ENCODE results near the gene HRH1. TPM values are rescaled to one million over a fixed set of nuclear protein-coding genes. Genes with fewer than 3 reads are reported as not detected.

Gene HRH1
- total RNA-seq, 1 donor from 2014 or later = 28.6 TPM

DNA sequence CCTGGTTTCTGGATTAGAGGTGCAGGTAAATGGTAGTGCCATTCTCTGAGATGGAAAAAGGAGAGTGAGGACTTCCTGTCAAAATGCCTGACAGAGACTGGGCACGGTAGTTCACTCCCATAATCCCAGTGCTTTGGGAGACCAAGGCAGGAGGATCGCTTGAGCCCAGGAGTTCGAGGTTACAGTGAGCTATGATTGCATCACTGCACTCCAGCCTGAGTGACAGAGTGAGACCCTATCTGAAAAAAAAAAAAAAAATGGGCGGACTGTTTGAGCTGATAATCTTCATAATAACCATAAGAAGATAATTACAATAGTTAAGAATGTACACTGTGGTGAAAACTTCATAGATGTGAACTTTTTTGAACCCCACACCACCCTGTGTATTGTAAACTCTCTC is 44.2 kb downstream of the HRH1 start:
- peaks cover 87% of the 10 kb centered on the region for H3K4me1 Mint-ChIP-seq (ENCODE audit: unreplicated experiment)

DNA sequence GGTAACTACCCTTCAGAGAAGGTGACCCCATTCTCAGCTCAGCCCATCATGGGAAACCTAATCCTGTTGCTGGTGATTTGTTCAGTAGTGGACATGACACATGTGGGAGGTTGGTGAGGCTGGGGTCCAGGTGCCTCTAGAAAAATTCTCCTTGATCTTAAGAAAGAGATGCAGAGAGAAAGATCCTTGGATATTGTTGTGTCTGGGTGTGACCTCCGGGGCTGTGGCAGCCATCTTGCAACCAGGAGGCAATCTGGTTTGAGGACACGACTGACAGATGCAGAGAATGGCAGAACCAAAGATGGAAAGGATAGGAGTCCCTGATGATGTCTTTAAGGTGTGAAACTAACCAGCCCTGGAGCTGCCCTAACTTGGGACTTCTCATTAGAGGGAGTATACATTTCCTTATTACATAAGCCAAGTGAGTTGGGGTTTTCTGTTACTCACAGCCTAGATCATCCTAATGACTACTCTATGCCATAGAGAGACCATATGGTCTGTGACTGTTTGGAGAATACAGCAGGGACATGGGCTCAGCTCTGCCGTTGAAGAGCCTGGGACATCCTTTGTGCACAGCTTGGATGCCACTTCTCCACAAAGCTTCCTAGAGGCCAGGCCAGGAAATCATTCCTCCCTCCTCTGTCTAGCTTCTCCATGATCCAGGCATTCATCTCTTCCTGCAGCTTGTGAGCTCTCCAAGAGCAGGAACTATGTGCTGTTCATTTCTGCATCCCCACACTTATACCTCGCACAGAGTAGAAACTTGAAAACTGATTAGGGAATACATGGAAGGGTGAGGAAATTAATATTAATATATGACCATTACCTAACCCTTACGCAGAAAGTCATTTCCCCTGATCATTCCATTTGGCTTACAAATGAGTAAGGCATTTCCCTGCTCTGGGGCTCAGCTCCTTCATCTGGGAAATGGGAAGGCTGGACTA is 45.9 kb downstream of the HRH1 start:
- no peak for DNase-seq (ENCODE audit: extremely low spot score, unreplicated experiment)
- peak overlapping the region; percentile 96 for H3K27ac Mint-ChIP-seq (ENCODE audit: unreplicated experiment)
- no peaks in the 10 kb centered on the region for H3K27me3 Mint-ChIP-seq (ENCODE audit: unreplicated experiment)
- no peaks in the 10 kb centered on the region for H3K9me3 Mint-ChIP-seq (ENCODE audit: unreplicated experiment)
- no peak overlapping the region for H3K4me3 Mint-ChIP-seq (ENCODE audit: unreplicated experiment)
- H3K36me3 Mint-ChIP-seq (ENCODE audit: unreplicated experiment) = peaks cover 2% of the 10 kb centered on the region
- TF ChIP-seq, protein P1, sequence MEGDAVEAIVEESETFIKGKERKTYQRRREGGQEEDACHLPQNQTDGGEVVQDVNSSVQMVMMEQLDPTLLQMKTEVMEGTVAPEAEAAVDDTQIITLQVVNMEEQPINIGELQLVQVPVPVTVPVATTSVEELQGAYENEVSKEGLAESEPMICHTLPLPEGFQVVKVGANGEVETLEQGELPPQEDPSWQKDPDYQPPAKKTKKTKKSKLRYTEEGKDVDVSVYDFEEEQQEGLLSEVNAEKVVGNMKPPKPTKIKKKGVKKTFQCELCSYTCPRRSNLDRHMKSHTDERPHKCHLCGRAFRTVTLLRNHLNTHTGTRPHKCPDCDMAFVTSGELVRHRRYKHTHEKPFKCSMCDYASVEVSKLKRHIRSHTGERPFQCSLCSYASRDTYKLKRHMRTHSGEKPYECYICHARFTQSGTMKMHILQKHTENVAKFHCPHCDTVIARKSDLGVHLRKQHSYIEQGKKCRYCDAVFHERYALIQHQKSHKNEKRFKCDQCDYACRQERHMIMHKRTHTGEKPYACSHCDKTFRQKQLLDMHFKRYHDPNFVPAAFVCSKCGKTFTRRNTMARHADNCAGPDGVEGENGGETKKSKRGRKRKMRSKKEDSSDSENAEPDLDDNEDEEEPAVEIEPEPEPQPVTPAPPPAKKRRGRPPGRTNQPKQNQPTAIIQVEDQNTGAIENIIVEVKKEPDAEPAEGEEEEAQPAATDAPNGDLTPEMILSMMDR (IDR thresholded peaks at IDR 0.05) = no peak
- peaks cover 85% of the 10 kb centered on the region for H3K4me1 Mint-ChIP-seq (ENCODE audit: unreplicated experiment)

More for the DNA sequence above, 44.2 kb downstream of the HRH1 start:
- no peak for DNase-seq (ENCODE audit: extremely low spot score, unreplicated experiment)
- Mint-ChIP-seq H3K36me3 (ENCODE audit: unreplicated experiment) (peaks cover 2% of the 10 kb centered on the region), H3K4me3 (ENCODE audit: unreplicated experiment) (no peak overlapping the region), H3K27ac (ENCODE audit: unreplicated experiment) (peak overlapping the region; percentile 68), H3K27me3 (ENCODE audit: unreplicated experiment) (no peaks in the 10 kb centered on the region), H3K9me3 (ENCODE audit: unreplicated experiment) (no peaks in the 10 kb centered on the region)
- TF ChIP-seq, protein P1 (IDR thresholded peaks at IDR 0.05) = no peak

DNA sequence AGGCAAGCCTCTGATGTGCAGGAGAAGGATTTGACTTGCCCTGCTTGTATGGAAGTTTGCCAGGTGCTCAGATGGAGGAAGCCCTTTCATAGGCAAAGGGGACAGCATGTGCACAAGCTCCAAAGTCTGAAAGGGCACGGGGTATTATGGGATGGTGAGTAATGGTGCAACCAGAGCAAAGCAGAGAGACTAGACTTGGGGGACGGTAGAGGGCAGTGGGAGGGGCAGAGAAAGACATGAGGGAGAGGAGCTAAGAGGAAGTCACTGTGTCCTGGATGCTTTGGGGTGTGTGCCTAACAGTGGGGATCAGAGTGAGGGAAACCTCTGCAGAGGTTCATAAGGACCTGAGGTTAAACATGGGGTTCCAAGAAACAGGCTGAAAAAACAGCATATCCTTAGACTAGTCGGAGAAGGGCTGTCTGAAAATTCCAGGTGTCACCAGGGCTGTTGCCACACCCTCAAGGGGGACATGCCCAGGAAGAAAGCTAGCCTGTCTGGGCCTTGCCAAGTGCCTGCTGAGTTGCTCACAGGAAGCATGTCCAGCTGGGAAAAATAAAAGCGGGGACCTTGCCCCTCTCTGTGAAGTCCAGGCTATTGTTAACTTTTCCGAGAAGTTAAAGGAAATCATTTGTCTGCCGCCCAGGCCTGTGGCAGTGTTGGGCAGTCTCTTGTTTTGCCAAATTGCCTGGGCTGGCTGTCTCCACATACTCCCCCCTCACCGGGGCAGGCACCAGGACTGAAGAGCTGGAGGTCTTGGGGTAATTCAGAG is 47.1 kb downstream of the HRH1 start:
- Mint-ChIP-seq H3K27ac (ENCODE audit: unreplicated experiment) (peak overlapping the region; percentile 96), H3K27me3 (ENCODE audit: unreplicated experiment) (no peaks in the 10 kb centered on the region), H3K9me3 (ENCODE audit: unreplicated experiment) (no peaks in the 10 kb centered on the region), H3K36me3 (ENCODE audit: unreplicated experiment) (peaks cover 2% of the 10 kb centered on the region), H3K4me1 (ENCODE audit: unreplicated experiment) (peaks cover 85% of the 10 kb centered on the region), H3K4me3 (ENCODE audit: unreplicated experiment) (peak overlapping the region; percentile 44)
- DNase-seq (ENCODE audit: extremely low spot score, unreplicated experiment) = no peak
- TF ChIP-seq, protein P1 (IDR thresholded peaks at IDR 0.05) = no peak

DNA sequence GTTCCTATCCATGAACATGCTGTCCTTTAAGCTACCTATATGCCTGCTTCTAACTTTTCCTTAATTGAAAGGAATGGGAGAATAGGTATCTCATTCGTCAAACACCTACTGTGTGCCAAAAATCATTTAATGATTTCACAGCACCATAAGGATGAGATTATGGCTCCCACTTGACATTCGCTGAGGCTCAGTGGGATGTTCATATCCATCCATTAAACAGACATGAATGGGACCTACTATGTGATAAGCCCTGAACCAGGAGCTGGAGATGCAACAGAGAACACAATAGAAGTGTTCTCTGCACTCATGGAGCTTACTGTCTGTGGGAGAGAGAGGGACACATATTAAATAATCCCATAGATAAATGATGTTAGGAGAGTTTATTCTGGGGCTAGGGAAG is 49.7 kb downstream of the HRH1 start:
- Mint-ChIP-seq H3K36me3 (ENCODE audit: unreplicated experiment) (peaks cover 2% of the 10 kb centered on the region), H3K9me3 (ENCODE audit: unreplicated experiment) (no peaks in the 10 kb centered on the region), H3K27ac (ENCODE audit: unreplicated experiment) (peak overlapping the region; percentile 97), H3K27me3 (ENCODE audit: unreplicated experiment) (no peaks in the 10 kb centered on the region), H3K4me3 (ENCODE audit: unreplicated experiment) (no peak overlapping the region), H3K4me1 (ENCODE audit: unreplicated experiment) (peaks cover 86% of the 10 kb centered on the region)
- TF ChIP-seq, protein P1 (IDR thresholded peaks at IDR 0.05) = no peak
- DNase-seq (ENCODE audit: extremely low spot score, unreplicated experiment) = no peak

Measured in osteocyte (in vitro differentiated cells).